ENCODE data around the gene KLHL17. TPM values are rescaled to one million over a fixed set of nuclear protein-coding genes. Genes with fewer than 3 reads are reported as not detected.
A peak's percentile ranks its signal among the peaks of the same experiment; 100 is the strongest.

The KLHL17 gene
- total and polyA plus RNA-seq, 9 of the 15 experiments (the other 6 are each of a cell fraction or from before 2014, with no cell fraction given): 0.14 to 84.8 (median 13.0) TPM

GRCh38 chr1:1001057-1001783 is 40.8 kb downstream of the KLHL17 start (continued):
- TF ChIP-seq KDM4B (IDR thresholded peaks at IDR 0.05; ENCODE audit: borderline replicate concordance in 2 of 2, low read depth in 1 of 2) (0 out of 4 replicates have a peak, but pooled peaks of 1 of the 2 experiments have one; percentile 17), EP400 (IDR thresholded peaks at IDR 0.05) (peak; percentile 81; the same call in 1 of the 2 replicates), PCBP1 (IDR thresholded peaks at IDR 0.05; ENCODE audit: low read depth, low read length, poor library complexity, severe bottlenecking) (no peak), BCLAF1 (IDR thresholded peaks at IDR 0.05; ENCODE audit: borderline replicate concordance in 1 of 2, control insufficient read depth in 1 of 2, low read depth in 2 of 2, low read length in 1 of 2) (0 out of 4 replicates have a peak, but pooled peaks of 1 of the 2 experiments have one; percentile 10), TCF7 (IDR thresholded peaks at IDR 0.05; ENCODE audit: borderline replicate concordance) (0 out of 2 replicates have a peak, but pooled peaks have one; percentile 2), DLX4 (CRISPR knock-in tag; IDR thresholded peaks at IDR 0.05) (no peak), CEBPB (tag; IDR thresholded peaks at IDR 0.05) (peak; percentile 74), ASH1L (IDR thresholded peaks at IDR 0.05; ENCODE audit: borderline replicate concordance, low read depth, partially characterized antibody) (peak; percentile 2), SMAD2 (IDR thresholded peaks at IDR 0.05; ENCODE audit: low read depth, low read length) (no peak), NFIC (IDR thresholded peaks at IDR 0.05) (no peak), NR4A1 (CRISPR knock-in tag; IDR thresholded peaks at IDR 0.05) (no peak), NR4A1 (tag; IDR thresholded peaks at IDR 0.05) (0 out of 2 replicates have a peak, but pooled peaks have one; percentile 19), TEAD1 (CRISPR knock-in tag; IDR thresholded peaks at IDR 0.05) (peak in 1 of 2 experiments; percentile 10; a peak in 1 of 4 replicates), ETS2 (tag; IDR thresholded peaks at IDR 0.05; ENCODE audit: borderline replicate concordance, poor library complexity, severe bottlenecking) (no peak), NR2C2 (CRISPR knock-in tag; IDR thresholded peaks at IDR 0.05) (no peak; the same call in 1 of the 2 replicates), NR2C2 (tag; IDR thresholded peaks at IDR 0.05) (peak; percentile 37; the same call in 1 of the 2 replicates), CREB3L1 (IDR thresholded peaks at IDR 0.05; ENCODE audit: borderline replicate concordance, low read depth) (peak; percentile 12; the same call in 1 of the 2 replicates), HNRNPL (IDR thresholded peaks at IDR 0.05; ENCODE audit: low read depth, low read length) (0 out of 2 replicates have a peak, but pooled peaks have one; percentile 14), ZBTB17 (CRISPR knock-in tag; IDR thresholded peaks at IDR 0.05) (peak; percentile 65; the same call in 1 of the 2 replicates)
